ENCODE results near the gene DTNBP1.

DNA sequence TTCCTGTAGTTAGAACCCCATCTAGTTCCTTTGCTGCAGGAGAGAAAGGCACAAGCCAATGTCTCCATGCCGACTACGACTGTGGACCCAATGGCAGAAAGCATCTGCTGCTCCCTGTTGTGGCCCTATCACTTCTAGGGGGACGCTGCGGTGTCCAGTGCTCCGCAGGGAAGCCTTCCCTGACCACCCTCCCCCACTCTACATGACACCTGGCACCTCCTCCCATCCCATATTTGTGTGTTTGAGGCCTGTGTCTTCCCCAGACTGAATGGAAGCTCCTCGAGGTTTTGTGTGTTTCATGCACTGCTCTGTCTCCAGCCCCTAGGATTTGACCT is 159.5 kb downstream of the DTNBP1 start:
- TF ChIP-seq, protein P1, sequence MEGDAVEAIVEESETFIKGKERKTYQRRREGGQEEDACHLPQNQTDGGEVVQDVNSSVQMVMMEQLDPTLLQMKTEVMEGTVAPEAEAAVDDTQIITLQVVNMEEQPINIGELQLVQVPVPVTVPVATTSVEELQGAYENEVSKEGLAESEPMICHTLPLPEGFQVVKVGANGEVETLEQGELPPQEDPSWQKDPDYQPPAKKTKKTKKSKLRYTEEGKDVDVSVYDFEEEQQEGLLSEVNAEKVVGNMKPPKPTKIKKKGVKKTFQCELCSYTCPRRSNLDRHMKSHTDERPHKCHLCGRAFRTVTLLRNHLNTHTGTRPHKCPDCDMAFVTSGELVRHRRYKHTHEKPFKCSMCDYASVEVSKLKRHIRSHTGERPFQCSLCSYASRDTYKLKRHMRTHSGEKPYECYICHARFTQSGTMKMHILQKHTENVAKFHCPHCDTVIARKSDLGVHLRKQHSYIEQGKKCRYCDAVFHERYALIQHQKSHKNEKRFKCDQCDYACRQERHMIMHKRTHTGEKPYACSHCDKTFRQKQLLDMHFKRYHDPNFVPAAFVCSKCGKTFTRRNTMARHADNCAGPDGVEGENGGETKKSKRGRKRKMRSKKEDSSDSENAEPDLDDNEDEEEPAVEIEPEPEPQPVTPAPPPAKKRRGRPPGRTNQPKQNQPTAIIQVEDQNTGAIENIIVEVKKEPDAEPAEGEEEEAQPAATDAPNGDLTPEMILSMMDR (conservative IDR thresholded peaks at IDR 0.05), result no peak
- no peak for TF ChIP-seq ZFX (IDR thresholded peaks at IDR 0.05)
